HepG2 (cell line): ENCODE measurements around the gene DGCR8. TPM values are rescaled to one million over a fixed set of nuclear protein-coding genes. Genes with fewer than 3 reads are reported as not detected.

Experiments
- ARID4A ChIP-seq: sonication (generic); formaldehyde crosslinking; IDR thresholded peaks from 2 replicates; pipeline ENCODE4 v1.5.0; 2020; ENCODE audit warnings: mild to moderate bottlenecking, missing genetic modification reagents, borderline replicate concordance
- ARID5B ChIP-seq: IDR thresholded peaks from 2 replicates; pipeline ENCODE4 v1.4.0; 2020; ENCODE audit warnings: mild to moderate bottlenecking, missing genetic modification reagents
- CBX1 ChIP-seq: IDR thresholded peaks from one replicate; pipeline ENCODE4 v1.6.1; 2016; ENCODE audit warnings: antibody characterized with exemption, low read depth
- GABPA ChIP-seq, 2 experiments: IDR thresholded peaks; 2 replicates each; pipeline ENCODE4 v1.6.1; 2011 to 2016; ENCODE audit warnings: low read depth in 2 of 2, low read length in 1 of 2, missing biosample characterization in 1 of 2, missing genetic modification characterization in 1 of 2
- HNRNPH1 ChIP-seq: fragments of 200-400 bp; formaldehyde crosslinking; optimal IDR thresholded peaks from 2 replicates; pipeline ENCODE3; 2017; ENCODE audit warnings: mild to moderate bottlenecking, low read depth, low read length
- KLF11 ChIP-seq: IDR thresholded peaks from 2 replicates; pipeline ENCODE4 v1.6.1; 2016; ENCODE audit warnings: missing compliant biosample characterization
- KMT2B ChIP-seq: IDR thresholded peaks from 2 replicates; pipeline ENCODE4 v1.6.1; 2016; ENCODE audit warnings: missing genetic modification reagents, missing compliant biosample characterization
- MTERF4 ChIP-seq: sonication (generic); formaldehyde crosslinking; IDR thresholded peaks from 2 replicates; pipeline ENCODE4 v1.8.0; 2023; ENCODE audit warnings: mild to moderate bottlenecking, missing genetic modification reagents
- NR2F6 ChIP-seq, 2 experiments: IDR thresholded peaks; 2 replicates each; pipeline ENCODE4 v1.6.1; 2016; ENCODE audit warnings: antibody characterized with exemption in 1 of 2, mild to moderate bottlenecking in 1 of 2
- RCOR2 ChIP-seq: IDR thresholded peaks from 2 replicates; pipeline ENCODE4 v1.6.1; 2016; ENCODE audit warnings: missing biosample characterization, missing genetic modification reagents
- RFXAP ChIP-seq: sonication (generic); formaldehyde crosslinking; IDR thresholded peaks from 2 replicates; pipeline ENCODE4 v1.4.0; 2020; ENCODE audit warnings: missing genetic modification reagents, borderline replicate concordance
- SKIL ChIP-seq: sonication (generic); formaldehyde crosslinking; IDR thresholded peaks from 2 replicates; pipeline ENCODE4 v1.8.0; 2022; ENCODE audit warnings: missing genetic modification reagents, mild to moderate bottlenecking, moderate library complexity, borderline replicate concordance
- THAP8 ChIP-seq: sonication (generic); formaldehyde crosslinking; IDR thresholded peaks from 2 replicates; pipeline ENCODE4 v1.5.1; 2020; ENCODE audit warnings: missing genetic modification reagents, mild to moderate bottlenecking, borderline replicate concordance
- ZBTB38 ChIP-seq: sonication (generic); formaldehyde crosslinking; IDR thresholded peaks from 2 replicates; pipeline ENCODE4 v1.5.1; 2020; ENCODE audit warnings: mild to moderate bottlenecking, missing genetic modification reagents
- ZNF331 ChIP-seq: sonication (generic); formaldehyde crosslinking; IDR thresholded peaks from 2 replicates; pipeline ENCODE4 v1.4.0; 2020; ENCODE audit warnings: missing genetic modification reagents
- ZNF703 ChIP-seq: sonication (generic); formaldehyde crosslinking; IDR thresholded peaks from 2 replicates; pipeline ENCODE4 v1.5.1; 2020; ENCODE audit warnings: missing genetic modification reagents, mild to moderate bottlenecking, moderate library complexity, borderline replicate concordance
- polyA plus RNA-seq, 8 experiments: library from polyadenylated mRNA; depleted of rRNA in 3 of 8; stranded (reverse) in 7 of 8; unstranded in 1 of 8; fragments of >200 nt; fragmentation: Illumina TruSeq in 4 of 8; extraction: Trizol in 4 of 8; gene quantifications; 2 replicates each; pipeline versions ENCODE4 v1.2.1 to v1.2.3, GENCODE V29; 2011 to 2016; ENCODE audit warnings: low read depth in 4 of 8, missing spikeins in 1 of 8, mixed read lengths in 1 of 8; ENCODE audit not compliant: insufficient read depth in 1 of 8
- total RNA-seq, 5 experiments: library from RNA; depleted of rRNA; stranded (reverse); fragments of >200 nt; fragmentation: Illumina TruSeq; extraction: Trizol; gene quantifications; 2 replicates each; pipeline ENCODE4 v1.2.3, GENCODE V29; 2016; ENCODE audit warnings: low read depth in 1 of 5

The DGCR8 gene
- total and polyA plus RNA-seq, 2 of the 13 experiments (the other 11 are each of a cell fraction or from before 2014, with no cell fraction given), result 10.2 to 23.2 TPM

- TF ChIP-seq KMT2B (CRISPR knock-in tag), result no peak
- no peak for TF ChIP-seq NR2F6 (IDR thresholded peaks at IDR 0.05)
- TF ChIP-seq NR2F6 (CRISPR knock-in tag; IDR thresholded peaks at IDR 0.05), result no peak
- 0 out of 2 replicates have a peak, but pooled peaks have one; percentile 39 for TF ChIP-seq MTERF4 (CRISPR knock-in tag)
- TF ChIP-seq THAP8 (CRISPR knock-in tag), result no peak
- no peak for TF ChIP-seq ZNF331 (CRISPR knock-in tag)
- TF ChIP-seq RCOR2 (CRISPR knock-in tag), result no peak
- TF ChIP-seq ZBTB38 (CRISPR knock-in tag), result no peak
- TF ChIP-seq KLF11 (CRISPR knock-in tag), result no peak
- no peak for TF ChIP-seq RFXAP
- no peak for TF ChIP-seq CBX1
- TF ChIP-seq ZNF703 (CRISPR knock-in tag), result no peak
- no peak for TF ChIP-seq SKIL
- TF ChIP-seq GABPA (IDR thresholded peaks at IDR 0.05; ENCODE audit: low read depth, low read length), result no peak
- TF ChIP-seq GABPA (CRISPR knock-in tag; IDR thresholded peaks at IDR 0.05; ENCODE audit: low read depth), result no peak
- no peak for TF ChIP-seq HNRNPH1
- TF ChIP-seq ARID4A (CRISPR knock-in tag), result peak; percentile 36; the same call in 1 of the 2 replicates
- no peak for TF ChIP-seq ARID5B (CRISPR knock-in tag)
Measured at GRCh38 chr22:20131859-20132685, 52.0 kb downstream of the DGCR8 start (continued).
